ENCODE results near the gene GINS3. TPM values are rescaled to one million over a fixed set of nuclear protein-coding genes. Genes with fewer than 3 reads are reported as not detected.

GINS3 gene
- total RNA-seq, 1 experiment from 2014 or later, result 16.4 TPM

DNA sequence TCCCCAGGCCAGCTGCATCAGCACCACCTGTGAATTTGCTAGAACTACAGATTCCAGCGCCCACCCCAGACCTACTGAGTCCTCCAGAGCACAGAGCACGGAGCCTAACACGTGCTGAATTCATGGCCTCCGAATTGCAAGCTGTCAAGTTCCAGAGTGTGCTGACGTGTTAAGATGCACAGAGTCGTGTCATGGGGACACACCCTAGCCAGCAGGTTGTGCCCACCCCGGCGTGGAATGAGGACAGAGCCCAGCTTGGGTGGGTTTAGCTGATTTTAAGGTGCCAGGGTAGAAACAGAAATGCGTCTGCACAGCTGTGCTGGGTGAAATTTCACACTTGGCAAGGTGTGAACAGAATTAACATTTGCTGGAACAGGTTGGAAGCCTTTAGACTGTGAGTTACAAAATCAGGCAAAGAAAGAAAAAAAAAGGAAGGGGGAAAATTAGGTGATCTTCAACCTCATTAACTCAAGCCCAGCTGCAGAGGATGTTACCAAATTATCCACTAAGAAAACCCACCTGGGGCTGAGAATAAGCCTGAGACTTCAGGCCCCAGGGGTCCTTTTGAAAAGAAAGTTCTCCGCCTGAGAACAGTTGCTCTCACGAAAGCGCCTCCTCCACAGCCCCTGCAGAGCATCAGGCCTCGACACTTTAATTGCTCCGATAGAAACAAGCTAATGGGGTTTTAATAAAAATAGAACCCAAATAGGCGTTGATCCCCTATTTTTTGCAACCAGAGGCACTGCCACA lies 27.1 kb downstream of the GINS3 start:
- Histone ChIP-seq H2AK5ac (ENCODE audit: insufficient read length, low read length) (no peak overlapping the region), H2BK12ac (ENCODE audit: insufficient read length, low read depth, low read length) (no peak overlapping the region), H2AFZ (ENCODE audit: low read length) (no peak overlapping the region), H3K14ac (ENCODE audit: insufficient read depth, low read length) (no peak overlapping the region), H3K18ac (ENCODE audit: insufficient read length, low read depth, low read length) (no peak overlapping the region), H3K56ac (ENCODE audit: insufficient read length, low read depth, low read length) (no peak overlapping the region), H3T11ph (ENCODE audit: low read length) (no peak overlapping the region), H3K27me3 (ENCODE audit: insufficient read depth, low read length) (no peaks in the 10 kb centered on the region), H2BK15ac (ENCODE audit: low read depth, low read length) (no peak overlapping the region), H3K4me1 (ENCODE audit: insufficient read depth, low read length) (peaks cover 7% of the 10 kb centered on the region; the same call in 1 of the 2 replicates), H3K9ac (ENCODE audit: extremely low read depth, insufficient read length, low read length) (no peak overlapping the region), H4K5ac (ENCODE audit: insufficient read length, low read depth, low read length) (no peak overlapping the region), H4K91ac (ENCODE audit: insufficient read length, low read depth, low read length) (no peak overlapping the region), H3K23me2 (ENCODE audit: insufficient read length, low read depth, low read length, poor library complexity, severe bottlenecking) (no peaks in the 10 kb centered on the region), H4K8ac (replicated peaks; ENCODE audit: insufficient read length, low read depth, low read length) (no peak overlapping the region), H3K4me2 (ENCODE audit: insufficient read depth, insufficient read length, low read length) (no peak overlapping the region), H4K20me1 (ENCODE audit: control insufficient read depth, insufficient read depth, insufficient read length) (no peaks in the 10 kb centered on the region), H3K4ac (ENCODE audit: low read depth, low read length) (no peak overlapping the region), H3K79me2 (ENCODE audit: insufficient read depth, low read length) (no peaks in the 10 kb centered on the region), H3K9me3 (ENCODE audit: control insufficient read depth, low read depth, low read length) (no peaks in the 10 kb centered on the region), H3K27ac (ENCODE audit: insufficient read length, low read depth, low read length) (no peak overlapping the region), H3K79me1 (ENCODE audit: insufficient read depth, low read depth, low read length, poor library complexity, severe bottlenecking) (no peaks in the 10 kb centered on the region), H2BK120ac (ENCODE audit: low read depth, low read length, poor library complexity, severe bottlenecking) (no peak overlapping the region), H3K23ac (ENCODE audit: insufficient read length, low read depth, low read length) (no peak overlapping the region), H2BK5ac (ENCODE audit: insufficient read length, low read length) (no peak overlapping the region), H2BK20ac (ENCODE audit: low read depth, low read length, poor library complexity, severe bottlenecking) (no peak overlapping the region)
- H3K4me3 Mint-ChIP-seq, result no peak overlapping the region
- peak overlapping the region in 2 of 3 experiments; percentile 66 to 77; a peak in 3 of 7 replicates for H3K27ac Mint-ChIP-seq
- no peak for DNase-seq
- TF ChIP-seq, protein P1, sequence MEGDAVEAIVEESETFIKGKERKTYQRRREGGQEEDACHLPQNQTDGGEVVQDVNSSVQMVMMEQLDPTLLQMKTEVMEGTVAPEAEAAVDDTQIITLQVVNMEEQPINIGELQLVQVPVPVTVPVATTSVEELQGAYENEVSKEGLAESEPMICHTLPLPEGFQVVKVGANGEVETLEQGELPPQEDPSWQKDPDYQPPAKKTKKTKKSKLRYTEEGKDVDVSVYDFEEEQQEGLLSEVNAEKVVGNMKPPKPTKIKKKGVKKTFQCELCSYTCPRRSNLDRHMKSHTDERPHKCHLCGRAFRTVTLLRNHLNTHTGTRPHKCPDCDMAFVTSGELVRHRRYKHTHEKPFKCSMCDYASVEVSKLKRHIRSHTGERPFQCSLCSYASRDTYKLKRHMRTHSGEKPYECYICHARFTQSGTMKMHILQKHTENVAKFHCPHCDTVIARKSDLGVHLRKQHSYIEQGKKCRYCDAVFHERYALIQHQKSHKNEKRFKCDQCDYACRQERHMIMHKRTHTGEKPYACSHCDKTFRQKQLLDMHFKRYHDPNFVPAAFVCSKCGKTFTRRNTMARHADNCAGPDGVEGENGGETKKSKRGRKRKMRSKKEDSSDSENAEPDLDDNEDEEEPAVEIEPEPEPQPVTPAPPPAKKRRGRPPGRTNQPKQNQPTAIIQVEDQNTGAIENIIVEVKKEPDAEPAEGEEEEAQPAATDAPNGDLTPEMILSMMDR (conservative IDR thresholded peaks at IDR 0.05), result no peak
- H3K9me3 Mint-ChIP-seq, result no peaks in the 10 kb centered on the region
- H3K36me3 Mint-ChIP-seq (ENCODE audit: insufficient read depth in 1 of 3, low read depth in 3 of 3), result no peaks in the 10 kb centered on the region
- no CpG with 5 or more reads among the region's 15 CpGs for WGBS (ENCODE audit: extremely low coverage, insufficient read length, low lambda C conversion rate)
- peaks cover 27 to 50% of the 10 kb centered on the region in 2 experiments for H3K4me1 Mint-ChIP-seq
- H3K27me3 Mint-ChIP-seq (ENCODE audit: low read depth), result peaks cover 15% of the 10 kb centered on the region
